Suppressor macrophage treated with lipopolysaccharide for 4 hours (primary cell): ENCODE results near the gene KLHDC9.

Source experiments
- DNase-seq: peaks from one replicate; pipeline ENCODE4 v3.0.0-alpha.2; 2020

KLHDC9 gene

DNA sequence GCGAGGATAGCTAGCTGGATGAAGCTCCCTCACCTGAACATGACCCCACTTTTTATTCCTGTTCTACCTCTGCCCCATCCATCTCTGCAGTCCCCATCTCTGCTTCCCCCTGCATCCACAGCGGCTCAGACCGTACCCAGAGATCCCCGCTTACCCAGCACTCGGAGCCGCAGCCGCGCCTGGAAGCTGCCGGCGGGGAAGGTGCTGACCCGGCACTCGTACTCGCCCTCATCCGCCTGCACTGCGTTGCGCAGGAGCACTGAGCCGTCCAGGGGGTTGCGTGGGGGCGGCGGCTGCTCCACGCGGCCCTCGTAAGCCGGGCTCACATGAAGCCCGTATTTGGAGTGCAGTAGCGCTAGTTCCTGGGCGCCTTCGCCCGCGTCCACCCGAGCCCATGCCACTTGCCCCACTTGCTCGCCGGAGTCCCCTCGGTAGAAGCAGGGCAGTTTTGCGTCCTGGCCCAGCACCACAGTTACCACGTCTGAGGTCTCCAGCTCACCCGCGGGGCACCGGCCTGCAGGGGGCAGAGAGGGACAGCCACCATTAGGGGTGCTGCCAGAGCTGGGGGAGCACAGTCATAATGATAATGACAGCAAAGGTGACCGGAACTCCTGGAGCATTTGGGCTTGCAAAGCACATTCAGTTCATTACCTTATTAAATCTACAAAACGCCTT, 18.6 kb upstream of the KLHDC9 start:
- DNase-seq, result no peak

DNA sequence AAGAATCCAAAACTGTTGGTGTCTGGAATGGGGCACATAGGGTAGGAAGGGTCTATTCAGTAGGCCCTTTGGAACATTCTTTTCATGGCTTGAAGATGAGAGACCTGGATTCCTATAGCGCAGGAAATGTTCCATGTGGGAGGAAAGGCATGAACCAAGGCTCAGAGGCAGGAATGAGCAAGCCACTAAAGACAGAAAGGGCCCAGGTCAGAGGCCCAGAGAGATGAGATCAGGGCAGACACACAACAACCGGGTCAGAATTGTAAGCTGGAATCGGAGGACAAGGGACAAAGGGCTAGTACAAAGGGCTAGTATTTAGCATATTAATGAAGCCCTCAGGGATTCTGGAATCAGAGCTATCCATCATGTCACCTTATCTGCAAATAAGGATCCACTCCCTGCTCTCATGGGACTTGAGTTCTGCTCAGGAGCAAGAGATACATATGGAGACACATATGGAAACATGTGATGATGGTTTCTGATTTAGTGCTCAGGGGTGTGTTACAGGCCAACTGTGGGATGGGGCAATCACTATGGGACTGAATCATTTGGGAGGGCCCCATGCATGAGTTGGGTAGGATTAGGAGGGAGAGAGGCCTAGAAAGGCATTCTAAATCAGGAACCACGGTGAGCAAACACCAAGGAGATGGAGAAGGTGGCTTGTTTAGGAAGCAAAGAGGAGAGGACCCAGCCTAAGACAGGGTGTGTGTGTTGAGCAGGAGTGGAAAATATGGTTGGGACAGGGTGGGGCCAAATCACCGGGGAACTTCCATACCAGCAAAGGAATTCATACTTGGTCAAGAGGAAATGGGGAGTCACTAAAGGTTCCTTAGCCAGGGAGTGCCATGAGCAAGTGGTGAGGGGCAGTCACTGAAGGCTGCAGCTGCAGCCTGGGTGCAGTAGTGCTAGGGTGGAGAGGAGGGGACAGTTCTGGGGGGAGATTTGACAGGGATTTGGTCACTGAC, 17.4 kb upstream of the KLHDC9 start:
- peak; percentile 68 for DNase-seq

DNA sequence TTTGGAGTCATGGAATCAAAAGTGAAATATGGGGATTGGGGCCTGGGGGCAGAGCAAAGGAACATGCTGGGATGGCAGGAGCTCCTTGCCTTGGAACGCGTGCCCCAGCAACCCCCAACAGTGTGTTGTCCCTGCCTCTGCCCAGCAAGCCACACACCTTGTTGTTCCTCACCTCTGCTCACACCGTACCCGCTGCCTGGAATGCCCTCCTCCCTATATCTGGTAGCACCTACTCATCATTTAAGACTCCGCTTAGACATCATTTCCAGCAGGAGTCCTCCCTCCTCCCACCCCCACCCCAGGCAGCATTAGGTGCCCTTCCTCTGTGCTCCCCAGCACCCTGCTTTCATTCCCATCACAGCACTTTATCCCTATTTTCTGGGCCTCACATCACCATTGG, 16.6 kb upstream of the KLHDC9 start:
- no peak for DNase-seq

DNA sequence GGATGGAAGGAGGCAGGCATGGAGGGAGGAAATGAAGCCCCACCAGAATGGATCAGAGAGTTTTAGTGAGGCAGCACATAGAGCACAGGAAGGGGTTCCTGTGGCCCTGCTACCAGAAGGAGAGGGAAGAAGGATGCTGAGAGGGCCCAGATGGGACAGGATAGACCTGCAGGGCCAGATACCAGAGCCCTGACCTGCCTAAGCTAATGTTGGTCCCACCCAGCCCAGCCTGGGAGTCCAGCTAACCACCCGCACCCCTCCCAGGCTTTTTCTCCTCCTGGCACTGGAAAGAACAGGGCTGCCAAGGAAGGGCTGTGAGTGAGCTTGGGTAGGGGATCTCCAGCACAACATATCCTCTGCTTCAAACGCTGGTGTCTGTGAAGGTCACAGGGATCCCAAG, 15.7 kb upstream of the KLHDC9 start:
- DNase-seq, result no peak

DNA sequence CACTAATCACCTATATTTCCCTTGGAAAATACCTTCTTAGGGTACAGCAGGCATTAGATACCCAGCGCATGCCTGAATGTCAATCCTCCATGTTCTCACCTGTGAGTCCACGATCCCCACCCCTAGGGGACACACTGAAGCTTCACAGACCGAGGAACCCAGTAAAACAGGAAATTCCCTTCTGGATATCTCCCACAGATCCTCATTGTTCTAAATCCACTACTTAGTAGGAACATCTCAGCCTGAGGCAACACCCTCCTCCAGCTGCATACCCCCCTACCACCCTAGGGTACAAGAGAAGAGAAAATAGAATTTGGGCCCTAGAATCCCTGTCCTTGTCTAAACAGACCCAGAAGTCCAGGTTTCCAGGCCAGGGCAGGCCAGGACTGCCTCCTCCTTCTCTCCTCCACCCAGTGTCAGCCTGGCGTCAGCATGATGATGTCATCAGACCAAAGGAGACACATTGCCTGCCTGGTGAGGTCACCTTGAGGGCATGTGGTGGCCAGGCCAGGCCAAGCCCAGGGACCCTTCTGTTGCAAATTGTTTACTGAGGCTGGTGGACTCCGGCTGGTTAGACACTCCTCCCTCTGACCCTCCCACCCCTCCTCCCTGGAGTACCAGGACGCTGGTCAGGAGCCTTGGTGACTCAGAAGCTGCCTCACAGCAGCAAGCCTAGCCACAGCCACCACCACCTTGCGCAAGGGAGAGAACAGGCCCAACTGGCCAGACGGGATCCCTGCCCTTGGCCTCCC, 15.0 kb upstream of the KLHDC9 start:
- peak; percentile 96 for DNase-seq

DNA sequence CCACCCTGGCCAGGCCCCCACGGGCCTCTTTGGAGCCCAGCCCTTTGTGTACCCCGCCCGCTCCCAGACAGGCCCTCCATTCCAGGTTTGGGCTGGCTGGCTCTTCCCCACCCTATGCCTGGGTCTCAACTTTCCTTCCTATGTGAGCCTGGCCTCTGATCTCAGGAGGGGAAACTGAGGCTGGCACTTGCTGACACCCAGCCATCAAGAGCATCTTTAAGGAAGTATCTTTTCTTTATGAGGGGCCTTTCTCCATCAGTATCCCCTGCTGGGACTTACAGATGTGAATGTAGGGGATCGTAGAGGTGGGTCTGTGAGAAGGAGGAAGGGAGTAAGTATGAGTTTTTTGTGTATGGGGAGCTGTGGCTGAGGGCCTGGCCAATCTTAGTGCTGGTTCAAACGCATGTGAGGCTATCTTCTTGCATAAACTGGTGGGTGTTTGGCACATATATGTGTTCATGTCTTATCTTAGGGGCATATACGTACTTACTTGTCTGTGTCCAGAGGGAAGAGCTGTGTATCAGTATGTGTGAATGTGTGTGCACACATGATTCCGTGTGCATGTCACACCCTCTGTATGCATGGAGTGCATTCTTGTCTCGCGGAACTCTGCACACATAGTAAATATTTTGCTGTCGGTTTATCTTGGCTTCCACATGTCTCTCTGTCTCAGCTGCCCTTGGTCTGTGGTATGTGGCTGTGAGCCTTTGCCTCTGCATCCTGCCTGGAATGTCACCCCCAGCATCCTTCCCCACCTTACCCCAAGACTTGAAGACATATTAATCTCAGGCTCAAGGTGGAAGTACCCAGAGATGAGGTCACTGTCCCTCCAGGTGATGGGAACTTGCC, 14.2 kb upstream of the KLHDC9 start:
- DNase-seq, result no peak

DNA sequence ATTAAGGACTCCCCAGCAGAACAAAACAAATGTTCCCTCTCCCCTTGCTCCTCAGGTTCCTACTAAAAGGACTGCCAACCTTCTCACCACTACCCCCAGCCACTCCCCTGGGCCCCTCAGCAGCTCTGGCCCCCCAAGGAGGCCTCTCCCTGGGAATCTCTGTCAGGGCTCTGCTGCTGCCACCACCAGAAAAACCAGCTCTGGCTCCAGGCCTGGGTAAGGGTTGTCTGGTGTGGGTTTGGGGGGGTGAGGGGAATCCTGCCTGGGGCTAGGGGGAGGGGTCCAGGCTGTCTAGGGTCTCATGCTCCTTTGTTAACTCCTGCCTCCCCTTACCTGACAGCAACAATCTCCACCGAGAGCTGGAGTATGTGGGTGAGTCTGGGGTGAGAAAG, 13.6 kb upstream of the KLHDC9 start:
- no peak for DNase-seq

DNA sequence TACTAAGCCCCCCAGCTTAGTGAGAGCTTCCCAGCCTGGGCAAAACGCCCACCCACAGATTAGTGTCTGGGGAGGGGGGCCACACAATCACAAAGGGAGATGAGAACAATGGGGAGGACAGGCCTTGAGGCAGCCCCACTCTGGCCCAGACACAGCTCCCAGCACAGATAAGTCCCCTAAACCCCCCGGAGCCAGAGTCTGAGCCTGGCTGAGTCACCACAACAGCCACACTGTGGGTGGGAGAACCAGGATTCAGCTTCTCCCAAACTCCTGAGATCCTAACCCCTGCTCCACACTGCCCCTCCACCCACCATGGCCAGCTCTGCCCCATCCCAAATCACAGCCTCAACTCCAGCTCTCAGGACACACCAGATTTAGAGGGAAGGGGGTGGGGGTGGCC, 13.0 kb upstream of the KLHDC9 start:
- no peak for DNase-seq

DNA sequence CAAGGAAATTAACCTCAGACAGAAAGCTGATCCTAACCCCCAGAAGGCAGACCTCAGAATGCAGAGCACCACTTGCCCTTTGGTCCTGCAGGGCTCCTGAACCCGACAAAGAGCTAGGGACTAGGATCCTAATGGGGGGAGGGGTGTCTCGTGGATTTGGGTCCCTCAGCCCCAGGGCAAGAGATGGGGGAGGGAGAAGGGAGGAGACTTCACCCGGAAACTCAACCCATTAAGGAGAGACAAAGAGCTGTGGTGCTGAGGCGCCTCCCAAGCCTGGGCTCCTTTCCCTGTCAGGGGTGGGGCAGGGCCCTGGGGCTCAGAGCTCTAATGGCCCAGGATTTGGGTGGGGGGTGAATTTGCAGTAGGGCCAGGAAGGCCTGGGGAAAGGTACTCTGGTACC, 11.7 kb upstream of the KLHDC9 start:
- DNase-seq, result no peak

DNA sequence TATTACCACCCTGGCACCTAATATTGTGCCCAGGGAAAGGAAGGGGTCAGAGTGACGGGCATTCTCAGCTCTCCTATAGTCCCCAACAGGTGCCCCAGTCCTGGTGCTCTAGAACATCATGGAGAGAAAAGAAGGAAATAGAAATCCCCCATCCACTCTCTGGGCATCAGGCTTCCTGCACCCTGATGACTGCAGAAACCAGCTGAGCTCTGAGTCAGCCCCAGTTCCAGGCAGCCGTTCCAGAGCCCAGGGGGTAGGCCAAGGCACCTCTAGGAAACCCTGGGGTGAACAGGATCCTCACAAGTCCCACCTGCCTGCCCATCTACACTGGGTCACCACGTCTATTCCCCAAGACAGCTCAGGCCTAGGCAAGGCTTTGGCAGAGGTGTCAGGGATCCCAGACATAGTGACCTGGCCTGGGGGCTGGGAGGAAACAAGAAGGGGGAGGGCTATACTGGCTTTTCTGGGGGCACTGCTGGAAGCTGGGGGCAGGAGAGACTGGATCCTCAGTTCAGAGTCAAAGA, 9.5 kb upstream of the KLHDC9 start:
- peak; percentile 85 for DNase-seq

DNA sequence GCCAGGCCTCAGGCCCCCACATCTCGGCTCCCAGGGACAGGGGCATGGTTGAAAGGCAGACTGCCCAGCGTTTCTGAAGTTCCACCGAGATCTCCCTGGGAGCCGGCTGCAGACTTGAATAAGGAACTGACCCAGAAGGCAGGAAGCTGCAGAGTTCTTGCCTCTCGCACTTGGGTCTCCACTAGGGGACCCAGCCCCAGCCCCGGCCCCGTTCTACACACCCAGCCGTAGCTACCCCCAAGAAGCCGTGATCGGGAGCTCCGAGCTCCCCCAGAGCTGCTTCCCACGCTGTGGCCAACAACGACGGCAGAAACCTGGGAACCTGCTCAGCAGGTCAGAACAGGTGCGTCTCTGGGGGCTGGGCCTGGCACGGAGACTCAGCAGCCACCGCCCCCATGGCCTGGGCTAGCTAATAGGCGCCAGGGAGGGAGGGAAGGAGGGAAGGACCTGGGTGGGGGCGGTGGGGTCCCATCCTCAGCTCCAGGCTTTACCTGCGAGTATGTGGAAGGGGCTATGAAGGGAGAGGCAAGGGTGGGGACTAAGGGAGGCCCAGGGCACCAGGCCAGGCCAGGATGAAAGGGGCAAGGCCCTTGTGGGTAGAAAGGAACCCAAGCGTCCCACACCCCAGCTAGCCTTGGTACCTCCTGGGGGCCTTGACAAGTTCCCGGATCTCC, 8.8 kb upstream of the KLHDC9 start, which contains the start of gene NECTIN4:
NECTIN4 (minus strand) TSS at position 308 of the 674 bp plus-strand sequence; CDS start at position 46, 262 bp downstream.
- peak; percentile 70 for DNase-seq

DNA sequence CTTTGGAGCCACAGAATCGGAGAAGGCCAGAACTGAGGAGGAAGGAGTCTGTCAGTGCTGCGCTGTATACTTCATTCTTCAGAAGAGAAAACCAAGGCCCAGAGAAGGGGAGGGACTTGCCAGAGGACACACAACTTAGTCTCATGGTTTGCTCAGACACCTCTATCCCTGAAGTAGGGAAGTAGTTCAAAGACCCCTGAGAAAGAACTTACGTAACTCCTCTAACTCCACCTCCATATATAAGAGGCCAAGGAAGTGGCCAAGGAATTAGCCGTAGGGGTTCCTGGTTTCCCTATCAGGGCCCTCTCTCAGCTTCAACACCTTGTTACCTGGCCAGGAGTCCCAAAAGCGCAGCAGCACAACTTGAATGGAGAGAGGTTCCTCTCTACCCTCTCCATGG, 8.2 kb upstream of the KLHDC9 start:
- DNase-seq, result no peak

DNA sequence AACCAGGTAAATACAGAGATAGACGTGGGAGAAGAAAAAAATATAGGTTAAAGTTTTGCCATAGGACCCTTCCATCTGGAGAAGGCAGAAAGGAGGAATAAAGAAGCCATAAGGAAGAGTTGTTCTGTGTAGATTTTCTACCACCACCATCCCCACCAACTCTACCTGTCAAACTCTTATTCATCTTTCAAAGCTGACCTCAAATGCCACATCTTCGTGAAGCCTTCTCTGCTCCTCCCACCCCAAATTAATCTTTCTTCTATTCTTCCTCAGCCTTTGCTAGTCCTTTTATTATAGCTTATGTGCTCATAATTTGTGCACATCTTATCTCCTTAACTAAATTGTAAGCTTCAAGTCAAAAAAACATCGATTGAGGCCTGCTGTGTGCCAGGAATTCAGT, 7.5 kb upstream of the KLHDC9 start:
- DNase-seq, result no peak

DNA sequence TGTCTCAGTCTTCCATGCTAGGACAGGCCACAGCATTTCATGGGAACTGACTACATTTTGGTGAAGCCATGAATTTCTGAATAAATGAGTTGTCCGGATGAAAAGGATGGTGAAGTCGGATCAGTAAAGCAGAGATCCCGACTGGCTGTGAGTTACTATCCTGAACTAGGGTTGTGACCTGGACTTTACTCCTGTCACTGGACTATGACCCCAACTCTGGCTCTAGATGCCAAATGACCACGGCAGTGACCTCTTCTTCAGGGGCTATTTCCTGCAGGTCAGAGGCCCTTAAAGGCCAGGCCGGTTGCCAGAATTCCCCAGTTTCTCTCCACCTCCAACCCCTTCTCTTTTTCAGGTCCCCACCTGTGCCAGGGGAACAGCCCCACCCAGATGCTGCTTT, 7.1 kb upstream of the KLHDC9 start:
- no peak for DNase-seq

DNA sequence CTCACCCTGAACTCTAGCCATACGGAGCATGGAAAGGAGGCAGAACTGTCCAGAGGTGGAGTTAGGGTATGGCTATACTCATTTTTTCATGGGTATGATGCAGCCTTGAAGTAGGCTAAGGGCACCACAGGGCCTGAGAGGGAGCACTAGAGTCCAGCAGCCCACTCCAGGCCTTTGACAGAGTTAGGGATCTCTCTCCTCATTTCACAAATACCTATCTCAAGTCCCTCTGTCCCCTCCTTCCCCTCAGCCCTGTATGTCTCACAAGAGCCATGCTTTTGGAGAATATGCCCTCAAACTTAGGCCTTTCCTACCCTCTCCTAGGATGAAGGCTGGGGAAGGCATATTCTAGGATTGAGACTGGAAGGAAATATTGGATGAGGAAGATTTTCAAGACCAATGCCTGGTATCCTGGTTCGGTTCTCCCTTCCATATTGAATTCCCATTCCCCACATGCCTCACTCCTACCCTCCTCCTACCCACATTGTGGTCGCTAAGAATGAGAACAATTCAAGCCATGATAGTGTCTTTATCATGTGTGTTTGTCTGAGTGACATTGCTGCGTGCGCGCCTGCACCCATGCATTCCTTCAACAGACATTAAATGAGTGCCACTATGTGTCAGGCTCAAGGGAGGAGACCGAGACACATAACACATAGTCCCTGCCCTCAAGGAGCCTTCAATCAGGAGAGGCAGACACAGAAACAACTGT, 6.2 kb upstream of the KLHDC9 start:
- DNase-seq, result no peak

DNA sequence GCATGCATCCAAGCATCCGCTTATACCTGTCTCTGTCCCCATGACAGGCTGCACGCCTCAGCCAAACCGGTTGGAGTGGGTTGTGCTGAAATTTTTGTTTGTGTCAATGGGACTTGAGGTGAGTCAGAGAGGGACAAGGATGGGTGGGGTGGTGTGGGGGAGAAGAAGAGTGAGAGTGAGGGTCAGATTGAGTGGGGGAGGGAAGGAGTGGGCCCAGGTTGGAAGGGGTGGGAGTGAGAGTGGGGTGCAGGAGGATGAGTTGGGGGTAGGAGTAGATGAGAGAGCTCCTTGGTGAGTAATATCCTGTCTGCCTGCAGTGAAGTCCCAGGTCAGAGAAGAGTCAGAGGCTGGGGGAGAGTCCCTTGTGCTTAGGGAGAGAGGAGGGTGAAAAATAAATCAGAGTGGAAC, 5.5 kb upstream of the KLHDC9 start:
- peak; percentile 58 for DNase-seq

DNA sequence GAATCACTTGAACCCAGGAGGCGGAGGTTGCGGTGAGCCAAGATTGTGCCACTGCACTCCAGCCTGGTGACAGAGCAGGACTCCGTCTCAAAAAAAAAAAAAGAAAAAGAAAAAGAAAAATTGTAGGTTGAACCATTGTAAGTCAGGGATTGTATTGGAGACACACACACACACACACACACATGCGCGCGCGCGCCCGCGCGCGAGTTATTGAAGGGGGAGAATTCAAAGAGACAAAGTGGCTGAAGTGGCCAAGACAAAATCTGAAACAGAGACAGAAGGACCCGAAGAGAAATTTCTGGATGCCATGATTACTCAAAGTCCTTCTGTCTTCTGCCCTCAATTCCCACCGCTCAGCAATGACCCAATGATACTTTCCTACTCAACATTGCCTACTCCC, 3.7 kb upstream of the KLHDC9 start:
- DNase-seq, result no peak

DNA sequence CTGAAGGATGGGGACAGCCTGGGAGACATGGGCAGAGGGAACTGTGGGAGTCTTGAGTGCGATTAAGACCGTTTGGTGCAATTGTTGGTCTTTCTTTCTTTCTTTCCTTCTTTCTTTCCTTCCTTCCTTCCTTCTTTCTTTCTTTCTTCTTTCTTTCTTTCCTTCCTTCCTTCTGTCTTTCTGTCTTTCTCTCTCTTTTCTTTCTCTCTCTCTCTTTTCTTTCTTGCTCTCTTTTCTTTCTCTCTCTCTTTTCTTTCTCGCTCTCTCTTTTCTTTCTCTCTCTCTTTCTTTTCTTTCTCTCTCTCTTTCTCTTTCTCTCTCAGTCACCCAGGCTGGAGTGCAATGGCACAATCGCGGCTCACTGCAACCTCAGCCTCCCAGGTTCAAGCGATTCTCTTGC, 2.9 kb upstream of the KLHDC9 start:
- no peak for DNase-seq

DNA sequence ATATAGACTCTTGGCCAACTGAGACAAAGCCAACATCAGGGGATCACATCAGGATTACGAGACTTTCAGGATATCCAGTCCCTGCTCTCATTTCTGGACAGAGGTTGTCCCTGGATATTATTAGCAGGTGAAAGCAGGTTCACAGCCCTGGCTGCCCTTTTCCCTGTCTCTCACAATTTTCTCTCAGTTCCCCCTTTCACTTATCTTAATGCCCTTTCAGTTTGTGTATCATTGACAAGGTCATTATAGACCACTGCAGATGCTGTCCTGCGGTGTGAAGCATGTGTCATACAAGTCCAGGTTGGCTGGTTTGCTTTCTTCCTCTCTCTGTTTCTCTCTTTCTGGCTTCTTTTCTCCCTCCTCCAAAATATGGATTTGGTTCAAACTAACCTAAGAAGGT, 2.1 kb upstream of the KLHDC9 start:
- no peak for DNase-seq

DNA sequence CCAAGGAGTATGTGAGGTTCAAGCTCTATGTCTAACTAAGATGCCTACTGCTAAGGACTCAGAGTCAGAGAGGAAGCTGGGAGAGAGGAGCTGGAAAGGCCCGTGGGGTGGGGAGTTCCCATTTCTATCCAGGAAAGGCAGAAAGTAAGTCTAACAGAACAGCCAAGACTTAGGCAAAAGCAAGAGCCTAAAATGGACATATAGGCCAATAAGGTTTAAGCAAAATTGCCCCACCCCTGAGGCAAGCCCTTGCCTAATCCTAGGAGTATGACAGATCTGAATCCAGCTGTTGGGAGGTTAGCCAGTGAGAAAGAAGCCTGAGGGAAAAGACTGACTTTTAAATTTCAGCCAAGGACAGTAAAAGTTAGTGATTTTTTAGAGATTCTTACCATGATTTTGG, 1.6 kb upstream of the KLHDC9 start:
- DNase-seq, result peak; percentile 90
